HepG2 (cell line): ENCODE measurements around the gene THRA.

Experiments used
- POLR2AphosphoS5 ChIP-seq: IDR thresholded peaks from 2 replicates; pipeline ENCODE4 v1.6.1; 2012; ENCODE audit warnings: low read depth, low read length
- RAD21 ChIP-seq: fragments of 450-650 bp; formaldehyde crosslinking; IDR thresholded peaks from 2 replicates; pipeline ENCODE4 v1.5.0; 2020; ENCODE audit warnings: mild to moderate bottlenecking
- ZSCAN29 ChIP-seq: sonication (generic); formaldehyde crosslinking; conservative IDR thresholded peaks from 2 replicates; pipeline ENCODE4 v1.4.0; 2020; ENCODE audit warnings: mild to moderate bottlenecking, missing genetic modification reagents

DNA sequence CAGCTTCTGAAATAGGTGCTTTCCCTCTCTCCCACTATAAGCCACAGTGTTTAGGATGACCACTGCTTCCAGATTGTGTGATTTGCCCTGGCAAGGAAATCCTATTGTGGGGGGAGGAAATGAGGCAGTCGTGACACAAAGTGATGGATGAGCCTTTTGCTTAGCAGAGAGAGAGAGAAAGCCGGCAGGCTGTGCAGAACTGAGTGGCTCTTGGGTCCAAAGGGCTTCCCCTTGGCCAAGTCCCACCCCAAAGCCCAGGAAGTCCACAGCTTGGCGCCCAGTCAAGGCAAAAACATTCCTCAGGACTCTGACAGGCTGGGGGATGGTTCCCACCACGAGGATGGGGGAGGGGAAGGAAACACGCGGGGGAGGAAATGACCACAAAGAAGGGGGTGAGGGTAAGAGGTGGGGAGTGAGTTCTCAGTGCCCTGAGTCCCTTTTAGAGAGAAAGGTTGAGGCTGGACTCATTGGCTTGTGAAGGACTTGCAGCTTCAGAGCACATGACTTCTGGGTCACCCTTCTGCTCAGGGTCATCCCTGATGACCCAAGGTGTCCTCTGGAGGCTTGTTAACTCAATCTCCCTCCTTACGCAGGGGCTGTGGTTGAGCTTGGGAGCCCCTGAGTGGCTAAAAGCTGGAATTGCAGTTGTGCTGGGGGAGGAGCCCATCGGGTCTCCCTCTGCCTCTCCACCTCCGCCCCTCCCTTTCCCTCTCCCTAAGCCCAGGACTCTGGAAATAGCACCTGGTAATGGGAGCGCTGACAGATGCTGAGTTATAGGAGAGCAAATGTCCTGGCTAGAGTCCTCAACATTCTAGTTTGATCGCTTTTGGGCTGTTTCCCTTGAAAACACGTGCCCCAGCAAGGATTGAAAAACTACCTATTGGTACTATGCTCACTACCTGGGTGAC, 48.7 kb downstream of the THRA start:
- TF ChIP-seq RAD21 (peak; percentile 97), POLR2AphosphoS5 (no peak), ZSCAN29 (CRISPR knock-in tag) (no peak)
